ENCODE data around the gene ZNF835. TPM values are rescaled to one million over a fixed set of nuclear protein-coding genes. Genes with fewer than 3 reads are reported as not detected.

The ZNF835 gene
- total RNA-seq, 1 donor from 2014 or later = 1.2 TPM

DNA sequence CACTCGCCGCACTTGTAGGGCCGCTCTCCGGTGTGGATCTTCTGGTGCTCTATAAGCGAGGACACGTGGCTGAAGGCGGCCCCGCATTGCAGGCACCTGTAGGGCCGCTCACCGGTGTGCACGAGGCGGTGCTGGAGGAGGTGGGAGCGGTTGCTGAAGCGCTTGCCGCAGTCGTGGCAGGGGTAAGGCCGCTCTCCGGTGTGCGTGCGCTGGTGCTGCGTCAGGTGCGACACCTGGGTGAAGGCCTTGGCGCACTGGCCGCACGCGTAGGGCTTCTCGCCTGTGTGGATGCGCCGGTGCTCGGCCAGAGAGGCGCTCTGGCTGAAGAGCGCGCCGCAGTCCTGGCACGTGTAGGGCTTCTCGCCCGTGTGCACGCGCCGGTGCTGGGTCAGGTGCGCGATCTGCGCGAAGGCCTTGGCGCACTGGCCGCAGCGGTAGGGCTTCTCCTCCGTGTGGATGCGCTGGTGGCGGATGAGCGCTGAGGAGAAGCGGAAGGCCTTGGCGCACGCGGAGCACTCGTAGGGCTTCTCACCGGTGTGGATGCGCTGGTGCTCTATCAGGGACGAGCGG, 7.5 kb downstream of the ZNF835 start:
- DNase-seq (ENCODE audit: low spot score) = no peak

DNA sequence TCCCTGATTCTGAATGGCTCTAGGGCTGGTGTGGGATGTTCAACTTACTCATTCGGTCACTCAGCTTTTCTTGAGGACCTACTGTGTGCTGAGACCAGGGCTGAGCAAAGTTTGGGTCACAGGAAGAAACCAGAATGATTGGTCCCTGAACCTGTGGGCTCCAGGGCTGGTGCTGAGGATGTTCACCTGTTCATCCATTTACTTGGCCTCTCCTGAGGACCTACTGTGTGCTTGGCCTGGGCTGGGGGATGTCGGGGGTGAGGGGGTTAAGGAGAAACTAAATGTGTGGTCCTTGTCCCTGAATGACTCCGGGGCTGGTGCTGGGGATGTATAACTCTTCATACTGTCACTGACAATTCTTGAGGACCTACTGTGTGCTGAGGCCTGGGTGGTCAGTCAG, 10.3 kb downstream of the ZNF835 start:
- DNase-seq (ENCODE audit: low spot score) = no peak

DNA sequence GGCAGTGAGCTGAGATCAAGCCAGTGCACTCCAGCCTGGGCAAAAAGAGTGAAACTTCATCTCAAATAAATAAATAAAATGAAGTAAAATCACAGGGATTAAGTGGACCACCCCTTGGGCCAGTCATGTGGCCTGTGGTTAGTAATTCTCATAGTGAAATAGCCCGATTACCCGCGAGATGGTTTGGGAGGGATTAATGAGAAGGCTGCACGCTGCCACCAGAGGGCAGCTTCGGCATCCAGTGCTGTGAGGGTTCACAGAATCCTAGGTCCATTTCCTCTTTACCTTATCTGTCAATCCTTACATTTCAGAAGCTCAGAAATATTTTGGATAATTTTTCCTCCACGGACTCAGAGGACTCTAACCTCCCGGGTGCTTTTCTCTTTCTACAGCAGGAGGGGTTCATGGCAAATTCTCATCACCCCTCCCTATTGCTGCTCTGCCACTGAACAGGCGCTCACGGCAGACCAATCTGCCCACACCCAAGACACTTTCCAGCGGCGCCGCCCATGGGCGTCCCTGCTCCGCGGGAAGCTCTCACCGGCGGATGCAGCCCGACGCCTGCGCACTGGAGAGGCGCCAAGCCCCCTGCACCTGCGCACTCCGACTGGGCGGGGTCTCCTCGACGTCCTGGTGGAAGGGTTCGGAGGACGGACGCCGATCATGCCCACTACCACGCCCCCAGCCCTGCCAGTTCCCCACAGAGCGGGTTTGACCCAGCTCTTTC, 11.0 kb downstream of the ZNF835 start:
- DNase-seq (ENCODE audit: low spot score) = no peak

DNA sequence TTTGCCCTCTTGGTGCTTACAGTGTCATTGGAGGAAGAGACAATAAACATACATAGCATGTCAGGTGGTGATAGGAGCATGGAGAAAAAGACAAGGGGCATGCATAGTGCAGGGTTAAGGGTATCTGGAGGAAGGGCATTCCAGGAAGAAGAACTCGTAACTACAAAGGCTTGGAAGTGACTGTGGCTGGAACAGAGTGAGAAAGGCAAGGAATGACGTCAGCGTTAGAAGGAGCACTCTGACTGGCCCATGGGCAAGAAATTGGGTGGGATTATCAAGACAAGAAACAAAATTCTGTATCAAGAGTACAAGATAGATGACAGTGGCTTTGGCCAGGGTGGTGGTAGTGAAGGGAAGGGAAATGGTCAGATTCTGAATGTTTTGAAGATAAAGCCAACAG, 17.4 kb downstream of the ZNF835 start:
- DNase-seq (ENCODE audit: low spot score) = no peak

DNA sequence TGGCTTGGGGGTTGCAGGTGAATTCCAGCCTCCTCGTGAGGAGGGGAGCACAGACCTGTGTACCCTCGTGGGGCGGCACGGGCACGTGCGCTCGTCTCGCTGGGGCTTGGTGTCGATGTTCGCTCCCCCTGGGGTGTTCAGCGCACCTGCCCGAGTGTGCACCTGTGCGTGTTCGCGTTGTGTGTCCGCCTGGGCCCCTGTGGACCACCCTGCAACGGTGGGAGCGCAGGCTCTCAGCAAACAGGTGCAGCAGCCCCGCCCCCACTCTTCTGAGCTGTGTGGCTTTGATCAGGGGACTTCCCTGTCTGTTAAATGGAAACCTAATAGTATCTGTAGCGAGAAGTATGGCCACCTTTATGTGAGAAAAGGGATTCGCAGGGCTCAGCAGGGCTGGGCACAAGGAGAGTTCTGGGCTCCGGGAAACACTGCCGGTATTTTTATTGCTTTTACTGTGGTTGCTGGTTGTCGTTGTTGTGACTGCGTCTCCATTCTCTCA, 28.0 kb downstream of the ZNF835 start:
- DNase-seq (ENCODE audit: low spot score) = no peak

DNA sequence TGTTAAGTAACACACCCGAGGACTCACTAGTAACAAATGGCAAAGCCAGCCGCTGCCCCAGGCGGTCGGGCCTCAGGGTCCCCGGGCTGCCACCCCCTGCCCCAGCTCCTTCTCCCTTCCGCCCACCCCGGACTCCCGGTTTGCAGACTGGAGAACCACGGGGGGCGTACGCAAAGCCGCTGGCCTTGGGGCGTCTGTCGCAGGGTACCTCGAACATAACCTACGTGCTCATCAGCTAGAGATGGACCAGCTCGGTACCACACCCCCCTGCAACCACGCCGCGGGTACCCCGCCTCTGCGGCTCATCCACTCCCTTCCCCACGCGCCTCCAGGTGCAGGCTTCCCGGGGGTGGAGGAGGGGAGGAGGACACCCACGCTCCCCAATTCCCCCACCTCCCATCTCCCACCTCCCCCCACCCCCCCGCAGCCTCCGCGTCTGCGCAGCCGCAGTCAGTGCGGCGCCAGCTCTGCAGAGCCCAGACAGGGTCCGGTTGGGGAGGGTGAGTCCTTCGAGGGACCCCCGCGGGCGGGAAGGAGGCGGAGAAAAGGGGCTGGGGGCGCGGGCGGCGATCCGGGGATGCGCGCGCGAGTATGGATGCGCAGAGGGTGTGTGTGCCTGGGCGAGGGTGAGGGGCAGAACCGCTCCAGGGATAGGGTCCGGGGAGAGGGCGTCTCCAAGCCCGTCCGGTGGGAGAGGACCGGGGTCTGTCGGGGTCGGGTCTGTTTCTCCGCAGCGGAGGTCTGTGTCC, 28.7 kb downstream of the ZNF835 start, which contains the start of gene SMIM17:
Gene SMIM17, plus strand, starts transcription at position 449 of the 749 bp plus-strand sequence. CDS start 2,509 bp downstream, outside the sequence.
- DNase-seq (ENCODE audit: low spot score) = no peak

DNA sequence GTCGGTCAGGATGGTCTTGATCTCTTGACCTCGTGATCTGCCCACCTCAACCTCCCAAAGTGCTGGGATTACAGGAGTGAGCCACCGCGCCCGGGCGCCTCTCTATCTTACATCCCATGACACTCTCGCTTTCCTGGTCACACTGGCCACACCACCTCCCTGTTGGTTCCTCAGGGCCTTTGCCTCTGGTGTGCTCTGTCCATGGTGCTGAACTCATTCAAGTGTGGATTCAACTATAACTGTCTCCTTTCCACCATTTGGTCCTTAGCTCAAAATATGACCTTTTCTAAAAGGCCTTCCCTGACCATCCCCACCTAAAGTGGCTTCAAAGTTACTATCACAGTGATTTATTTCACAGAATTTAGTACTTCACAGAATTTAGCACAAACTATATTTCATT, 32.3 kb downstream of the ZNF835 start:
- peak; percentile 11 for DNase-seq (ENCODE audit: low spot score)

DNA sequence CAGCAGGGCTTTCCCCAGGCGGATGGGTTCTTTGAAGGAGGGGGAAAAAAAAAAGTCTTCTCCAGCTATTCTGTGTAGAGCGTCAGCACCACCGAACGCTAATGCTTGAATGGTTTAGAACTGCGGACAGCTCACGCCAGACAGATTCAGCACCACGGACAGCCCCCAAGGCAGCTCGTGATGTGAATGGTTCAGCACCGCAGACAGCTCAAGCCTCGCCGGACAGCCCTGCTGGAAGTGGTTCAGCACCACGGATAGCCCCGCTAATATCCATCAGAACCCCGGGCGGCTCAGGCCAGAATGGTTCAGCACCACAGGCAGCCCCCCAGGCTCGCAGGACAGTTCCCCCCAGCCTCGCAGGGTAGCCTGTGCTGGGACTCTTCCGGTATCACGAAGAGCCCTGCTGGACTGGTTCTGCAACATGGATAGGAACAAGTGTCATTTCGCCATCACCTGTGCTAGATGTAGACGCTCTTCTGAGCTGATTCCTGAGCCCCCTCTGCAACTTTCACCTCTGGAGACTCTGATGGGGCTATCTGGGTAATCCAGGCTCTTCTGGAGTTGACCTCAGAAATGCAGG, 33.5 kb downstream of the ZNF835 start:
- DNase-seq (ENCODE audit: low spot score) = peak; percentile 88

DNA sequence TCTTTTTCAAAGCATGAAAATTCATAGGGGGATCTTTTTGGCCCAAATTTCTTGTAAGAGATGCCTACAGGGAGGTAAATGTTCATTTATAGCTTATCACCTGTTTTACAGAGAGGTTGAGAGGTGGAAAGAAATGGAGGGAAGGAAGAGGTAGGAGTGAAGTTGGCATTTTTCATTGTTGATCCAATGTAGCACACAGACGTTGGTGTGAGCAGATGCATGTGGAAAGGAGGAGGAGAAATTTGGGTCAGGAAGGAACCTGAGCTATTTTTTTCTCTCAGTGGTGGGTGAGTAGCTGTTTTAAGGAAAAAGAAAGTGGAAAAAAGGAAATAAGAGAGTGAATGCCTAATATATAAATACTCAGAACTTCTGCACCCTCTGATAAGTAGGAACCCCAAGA, 38.5 kb downstream of the ZNF835 start:
- no peak for DNase-seq (ENCODE audit: low spot score)

DNA sequence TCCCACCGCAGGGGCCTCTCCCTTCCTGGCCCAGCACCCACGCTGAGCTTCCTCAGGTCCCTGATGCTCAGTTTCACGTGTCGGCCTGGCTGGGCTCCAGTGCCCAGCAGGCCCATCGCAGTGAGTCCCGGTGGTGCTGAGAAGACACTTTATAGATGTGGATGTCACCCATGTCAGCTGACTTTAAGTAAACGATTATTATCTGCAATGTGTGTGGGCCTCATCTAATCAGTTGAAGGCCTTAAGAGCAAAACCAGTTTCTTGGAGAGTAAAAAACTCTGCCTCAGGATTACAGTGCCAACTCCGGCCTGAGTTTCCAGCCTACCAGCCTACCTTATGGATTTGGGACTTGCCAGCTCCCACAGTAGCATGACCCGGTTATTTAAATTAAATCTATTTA, 45.8 kb downstream of the ZNF835 start:
- no peak for DNase-seq (ENCODE audit: low spot score)

DNA sequence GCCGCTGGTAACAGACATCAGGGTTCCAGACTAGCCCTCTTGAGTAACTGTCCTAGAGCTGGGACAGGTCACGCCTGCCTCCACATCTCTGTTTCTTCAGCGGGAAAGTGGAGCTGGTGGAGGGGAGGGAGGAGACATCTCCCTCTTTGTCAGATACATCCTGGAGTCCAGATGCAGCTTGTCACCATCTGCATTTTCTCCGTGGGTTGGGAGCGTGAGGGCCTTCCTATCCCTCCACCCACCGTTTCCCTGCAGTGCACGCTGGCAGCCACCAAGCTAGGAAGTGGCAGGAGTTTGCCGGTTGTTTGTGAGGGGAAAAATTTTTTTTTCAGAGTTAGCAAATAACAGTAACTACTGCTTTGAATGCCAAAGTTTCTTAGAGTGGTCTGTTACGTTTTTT, 48.6 kb downstream of the ZNF835 start:
- DNase-seq (ENCODE audit: low spot score) = no peak

DNA sequence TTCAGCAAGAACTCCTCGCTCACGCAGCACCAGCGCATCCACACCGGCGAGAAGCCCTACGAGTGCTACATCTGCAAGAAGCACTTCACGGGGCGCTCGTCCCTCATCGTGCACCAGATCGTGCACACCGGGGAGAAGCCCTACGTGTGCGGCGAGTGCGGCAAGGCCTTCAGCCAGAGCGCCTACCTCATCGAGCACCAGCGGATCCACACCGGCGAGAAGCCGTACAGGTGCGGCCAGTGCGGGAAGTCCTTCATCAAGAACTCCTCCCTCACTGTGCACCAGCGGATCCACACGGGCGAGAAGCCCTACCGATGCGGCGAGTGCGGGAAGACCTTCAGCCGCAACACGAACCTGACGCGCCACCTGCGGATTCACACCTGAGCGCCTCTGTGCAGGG, 49.2 kb downstream of the ZNF835 start:
- DNase-seq (ENCODE audit: low spot score) = no peak

DNA sequence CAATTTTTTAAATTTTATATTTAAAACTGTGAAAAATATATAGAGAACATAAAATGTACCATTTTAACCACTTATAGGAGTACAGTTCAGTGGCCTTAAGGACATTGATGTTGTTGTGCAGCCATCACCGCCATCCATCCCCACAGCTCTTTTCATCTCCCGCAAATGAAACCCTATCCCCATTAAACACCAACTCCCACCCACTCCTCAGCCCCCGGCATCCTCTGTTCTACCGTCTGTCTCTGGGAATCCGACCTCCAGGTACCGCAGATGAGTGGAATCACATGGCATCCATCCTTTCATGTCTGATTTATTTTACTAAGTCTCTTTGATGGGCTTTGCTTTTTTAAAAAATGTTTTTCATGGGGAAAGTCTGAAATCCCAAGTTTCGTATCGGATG, 52.4 kb downstream of the ZNF835 start:
- no peak for DNase-seq (ENCODE audit: low spot score)

DNA sequence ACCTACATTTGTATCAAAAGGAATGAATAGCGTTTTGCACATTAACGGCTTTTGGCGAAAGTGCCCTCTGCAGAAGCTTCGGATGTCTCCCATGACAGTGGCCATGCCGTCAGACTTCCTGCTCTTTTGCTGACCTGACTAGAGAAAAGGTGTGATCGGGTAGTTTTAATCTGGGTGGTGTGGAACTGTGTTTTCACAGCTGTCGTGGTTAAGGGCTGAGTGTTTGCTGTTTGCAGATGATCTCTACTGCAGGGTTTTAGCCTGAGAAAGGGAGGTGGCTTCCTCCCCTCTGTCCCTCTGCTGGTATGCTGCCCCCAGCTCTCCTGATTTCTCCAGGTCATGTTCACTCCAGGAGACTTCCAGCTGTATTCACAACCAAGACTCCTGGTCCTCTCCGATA, 54.0 kb downstream of the ZNF835 start:
- no peak for DNase-seq (ENCODE audit: low spot score)

DNA sequence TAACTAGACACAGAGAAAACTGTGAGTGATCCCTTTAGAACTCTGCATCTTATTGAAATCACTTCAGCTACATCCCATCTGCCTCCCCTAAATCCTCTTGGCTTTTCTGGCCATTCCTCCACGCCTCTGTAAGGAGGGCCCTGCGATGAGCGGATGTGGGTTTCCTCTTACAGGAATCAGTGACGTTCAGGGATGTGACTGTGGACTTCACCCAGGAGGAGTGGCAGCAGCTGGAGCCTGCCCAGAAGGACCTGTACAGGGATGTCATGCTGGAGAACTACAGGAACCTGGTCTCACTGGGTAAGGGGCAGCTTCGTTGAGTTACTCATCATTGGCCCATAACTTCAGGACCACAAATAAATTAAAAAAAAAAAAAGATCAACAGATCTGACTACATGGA, 57.9 kb downstream of the ZNF835 start:
- DNase-seq (ENCODE audit: low spot score) = no peak

DNA sequence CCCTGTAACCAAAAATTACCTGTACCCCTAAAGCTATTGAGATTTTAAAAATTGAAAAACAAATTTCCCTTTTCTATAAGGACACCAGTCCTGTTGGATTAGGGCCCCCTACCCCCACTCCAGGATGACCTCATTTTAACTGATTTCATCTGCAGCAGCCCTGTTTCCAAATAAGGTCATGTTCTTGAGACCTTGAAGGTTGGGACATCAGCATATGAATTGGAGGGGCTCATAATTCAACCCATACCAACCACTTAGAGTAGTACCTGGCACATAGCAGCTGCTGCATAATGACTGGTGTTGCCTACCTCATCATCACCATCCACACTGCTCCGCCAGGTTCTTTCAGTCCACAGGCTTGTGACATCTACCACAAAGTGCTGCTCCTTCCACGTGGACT, 58.8 kb downstream of the ZNF835 start:
- DNase-seq (ENCODE audit: low spot score) = no peak

Other genes starting within 250 kb of the ZNF835 start
- 11.8 TPM for gene ZNF667, start 194.4 kb downstream of the ZNF835 start, total RNA-seq (ENCODE audit: insufficient read depth, low replicate concordance)
- 12.8 TPM for gene ZNF471, start 163.9 kb downstream of the ZNF835 start, total RNA-seq (ENCODE audit: insufficient read depth, low replicate concordance)
- 23.4 TPM for gene ZFP28, start 132.8 kb downstream of the ZNF835 start, total RNA-seq (ENCODE audit: insufficient read depth, low replicate concordance)
- 12.0 TPM for gene ZNF470, start 104.3 kb downstream of the ZNF835 start, total RNA-seq (ENCODE audit: insufficient read depth, low replicate concordance)
- 5.8 TPM for gene ZNF71, start 76.5 kb downstream of the ZNF835 start, total RNA-seq (ENCODE audit: insufficient read depth, low replicate concordance)
- 3.4 TPM for gene SMIM17, start 28.6 kb downstream of the ZNF835 start, total RNA-seq (ENCODE audit: insufficient read depth, low replicate concordance)
- gene PEG3, start 169.0 kb upstream of the ZNF835 start, total RNA-seq (ENCODE audit: insufficient read depth, low replicate concordance) = 181 TPM
- gene ZIM2, start 169.0 kb upstream of the ZNF835 start, total RNA-seq (ENCODE audit: insufficient read depth, low replicate concordance) = 24.1 TPM